Mucosa of stomach (tissue), 1 donor: ENCODE data around the gene TMA7.
A peak's percentile ranks its signal among the peaks of the same experiment; 100 is the strongest.
"Not testable (repeated sequence)": the region's sequence is repeated elsewhere in the genome, so short reads cannot be mapped to it uniquely, and the experiment has no call there.

Experiments used
- H3K27me3 ChIP-seq: one replicate; pipeline ENCODE4 v1.7.0; 2013; ENCODE audit warnings: mild to moderate bottlenecking, low read length; ENCODE audit not compliant: control insufficient read depth, insufficient read depth
- H3K36me3 ChIP-seq: one replicate; pipeline ENCODE4 v1.7.0; 2013; ENCODE audit warnings: low read length; ENCODE audit not compliant: control insufficient read depth, insufficient read depth
- H3K4me1 ChIP-seq: one replicate; pipeline ENCODE4 v1.7.0; 2013; ENCODE audit warnings: mild to moderate bottlenecking, low read length; ENCODE audit not compliant: control insufficient read depth, insufficient read depth
- H3K4me3 ChIP-seq: one replicate; pipeline ENCODE4 v1.7.0; 2013; ENCODE audit warnings: low read length
- H3K9ac ChIP-seq: one replicate; pipeline ENCODE4 v1.7.0; 2013; ENCODE audit warnings: mild to moderate bottlenecking, low read length, moderate library complexity
- H3K9me3 ChIP-seq: one replicate; pipeline ENCODE4 v1.7.0; 2013; ENCODE audit warnings: mild to moderate bottlenecking, low read length, moderate library complexity; ENCODE audit not compliant: control insufficient read depth
- donor health status: Pancreatic carcinoma.

TMA7 gene

DNA sequence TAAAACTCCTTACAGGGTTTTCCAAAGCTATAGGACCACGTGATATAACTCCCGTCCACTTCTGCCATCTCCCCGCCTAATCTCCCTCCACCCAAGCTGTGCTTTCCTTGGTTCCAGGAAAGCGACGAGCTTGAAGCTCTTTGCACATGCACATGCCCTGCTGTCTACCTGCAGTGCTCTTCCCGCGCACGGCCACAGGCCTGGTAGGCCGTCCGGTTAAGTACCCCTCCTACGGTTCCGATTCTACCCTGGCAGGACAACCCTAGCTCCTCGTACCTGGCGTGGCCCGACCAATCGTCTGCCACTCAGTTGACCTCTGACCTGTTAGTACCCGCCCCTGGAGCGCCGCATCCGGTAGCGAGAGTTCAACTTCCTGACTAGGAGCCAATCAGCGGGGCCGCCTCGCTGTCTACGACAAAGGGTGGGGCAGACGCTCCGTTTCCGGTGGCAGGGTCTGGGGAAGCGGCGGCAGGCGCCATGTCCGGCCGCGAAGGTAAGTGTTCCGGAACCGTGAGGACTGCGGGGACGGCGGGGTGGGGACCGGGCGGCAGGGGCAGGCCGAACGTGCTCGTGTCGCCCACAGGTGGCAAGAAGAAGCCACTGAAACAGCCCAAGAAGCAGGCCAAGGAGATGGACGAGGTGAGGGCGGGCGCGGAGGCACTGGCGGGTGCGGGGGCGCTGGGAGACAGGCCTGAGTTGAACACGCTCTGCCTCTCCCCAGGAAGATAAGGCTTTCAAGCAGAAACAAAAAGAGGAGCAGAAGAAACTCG, at the start of gene TMA7, which contains the start of gene CCDC51:
TSS of gene TMA7 (plus strand) at position 438 of the 770 bp plus-strand sequence. CDS start at position 478, 40 bp downstream.
TSS of gene CCDC51 (minus strand) at position 300 of the 770 bp plus-strand sequence. CDS start 4,991 bp downstream, outside the sequence.
- Histone ChIP-seq H3K9me3 (no peaks in the 10 kb centered on the region), H3K36me3 (no peaks in the 10 kb centered on the region), H3K9ac (peak within 1 kb of the TSS; percentile 93), H3K4me3 (peak within 1 kb of the TSS; percentile 98), H3K27me3 (no peaks in the 10 kb centered on the region), H3K4me1 (peaks cover 15% of the 10 kb centered on the region)

DNA sequence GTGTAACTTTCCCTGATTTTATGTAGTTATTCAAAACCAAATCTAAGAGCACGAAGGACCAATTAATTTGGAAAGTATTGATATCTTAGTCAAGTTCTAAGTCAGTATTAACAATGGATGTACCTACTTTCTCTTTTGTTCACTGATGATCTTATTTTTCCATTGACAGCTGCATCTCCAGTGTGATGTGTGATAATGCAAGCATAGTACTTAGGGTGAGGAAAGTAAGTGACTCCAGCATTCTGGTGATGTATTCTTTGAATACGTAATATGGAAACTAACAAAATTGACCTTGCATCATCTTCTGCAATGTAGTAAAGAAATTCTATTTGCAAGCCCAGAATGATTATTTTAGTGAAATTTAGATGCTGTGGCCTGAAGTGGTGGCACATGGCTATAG, 45.7 kb upstream of the TMA7 start:
- H3K4me3 ChIP-seq = no peak overlapping the region
- no peak overlapping the region for H3K9ac ChIP-seq
- no peaks in the 10 kb centered on the region for H3K9me3 ChIP-seq
- H3K4me1 ChIP-seq = no peaks in the 10 kb centered on the region
- no peaks in the 10 kb centered on the region for H3K36me3 ChIP-seq
- H3K27me3 ChIP-seq = peaks cover 13% of the 10 kb centered on the region

DNA sequence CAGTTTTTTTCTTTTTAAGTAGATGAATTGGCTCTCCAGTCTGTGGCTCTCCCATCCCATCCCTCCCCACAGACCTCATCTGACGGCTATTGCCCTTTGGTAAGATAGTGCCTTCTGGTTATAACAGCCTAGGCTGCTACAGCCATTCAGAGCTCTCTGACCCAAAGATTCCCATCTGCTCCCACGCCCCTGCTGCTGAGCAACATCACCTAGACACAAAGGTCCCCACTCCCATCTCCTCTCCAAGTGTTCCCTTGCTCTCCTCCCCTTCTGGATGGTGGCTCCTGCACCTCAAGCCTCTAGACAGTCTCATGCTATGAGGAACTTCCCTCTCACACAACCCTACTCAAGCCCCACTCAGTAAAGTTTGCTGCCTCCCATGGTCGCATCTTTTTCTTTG, 44.3 kb upstream of the TMA7 start:
- Histone ChIP-seq H3K4me1 (no peaks in the 10 kb centered on the region), H3K9me3 (no peaks in the 10 kb centered on the region), H3K4me3 (no peak overlapping the region), H3K9ac (no peak overlapping the region), H3K27me3 (peaks cover 13% of the 10 kb centered on the region), H3K36me3 (no peaks in the 10 kb centered on the region)

DNA sequence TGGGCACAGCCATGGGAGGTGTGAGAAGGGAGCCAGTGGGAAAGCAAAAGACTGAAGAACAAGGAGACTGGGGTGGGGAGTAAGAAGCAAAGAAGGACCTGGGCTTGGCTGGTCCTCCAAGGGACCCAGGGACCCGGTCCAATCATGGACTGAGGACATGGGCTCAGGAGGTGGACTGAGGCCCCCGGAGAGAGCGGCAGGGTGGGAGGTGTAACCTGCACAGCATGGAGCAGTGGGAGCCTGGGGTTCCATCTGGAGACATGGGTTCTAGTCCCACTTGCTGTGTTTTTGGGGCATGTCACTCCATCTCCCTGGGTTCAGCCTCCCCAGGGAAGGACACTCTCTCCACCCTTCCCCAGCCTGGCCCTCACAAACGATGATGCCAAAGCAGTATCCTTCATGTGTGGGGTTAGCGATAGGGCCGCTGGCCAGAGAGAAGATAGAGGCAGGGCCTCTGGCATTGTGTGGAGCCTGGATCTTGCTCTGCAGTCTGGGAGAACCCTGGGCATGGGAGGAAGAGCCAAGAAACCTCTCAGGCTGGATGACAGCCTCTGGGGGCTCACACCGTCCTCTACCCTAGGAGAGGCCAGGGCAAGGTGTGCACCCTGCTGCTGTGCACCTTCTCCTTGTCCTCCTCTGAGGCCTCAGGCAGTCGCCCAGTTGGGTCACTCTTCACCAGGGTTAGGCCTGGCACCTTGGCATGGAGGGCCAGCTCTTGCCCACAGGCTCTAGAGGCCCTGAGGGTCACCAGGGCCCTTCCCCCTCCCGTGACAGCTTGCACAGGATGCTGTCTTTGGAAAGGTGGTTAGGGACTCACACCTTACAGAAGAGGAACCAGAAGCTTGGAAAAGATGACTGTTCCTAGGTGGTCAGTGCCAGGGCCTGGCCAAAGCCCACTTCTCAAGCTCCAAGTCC, 42.0 kb upstream of the TMA7 start:
- Histone ChIP-seq H3K9ac (no peak overlapping the region), H3K36me3 (no peaks in the 10 kb centered on the region), H3K27me3 (peaks cover 13% of the 10 kb centered on the region), H3K9me3 (no peaks in the 10 kb centered on the region), H3K4me1 (no peaks in the 10 kb centered on the region), H3K4me3 (no peak overlapping the region)

DNA sequence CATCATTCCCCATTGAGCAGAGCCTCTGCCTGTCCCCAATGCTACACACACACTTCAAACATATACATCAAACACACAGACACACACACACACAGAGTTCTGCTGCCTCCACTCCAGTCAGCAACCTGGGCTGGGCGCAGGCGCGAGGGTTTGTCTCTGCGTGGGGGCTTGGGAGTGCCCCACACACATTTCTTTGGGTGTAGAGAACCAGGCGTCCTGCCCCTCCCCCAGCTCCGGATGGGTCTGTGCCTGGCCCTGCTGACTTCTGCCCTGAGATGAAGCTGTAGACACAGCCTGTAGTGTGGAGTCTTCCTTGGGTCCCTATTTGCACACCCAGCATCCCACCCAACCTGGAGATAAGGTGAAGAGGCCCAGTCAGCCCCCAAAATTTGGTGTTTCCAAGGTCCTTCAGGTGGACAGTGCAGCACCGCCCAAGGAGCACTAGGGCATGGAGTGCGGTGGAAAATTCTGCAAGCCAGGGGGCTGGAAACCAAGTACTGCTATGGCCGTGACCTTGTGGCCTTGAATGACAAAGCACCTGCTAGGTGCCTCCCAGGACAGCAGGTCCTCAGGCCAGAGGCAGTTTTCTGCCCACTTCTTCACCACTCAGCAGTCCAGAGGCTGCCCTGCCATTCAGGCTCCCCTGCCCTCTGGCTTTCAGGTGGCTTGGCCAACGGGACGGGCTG, 41.2 kb upstream of the TMA7 start:
- H3K36me3 ChIP-seq = no peaks in the 10 kb centered on the region
- H3K4me3 ChIP-seq = no peak overlapping the region
- H3K4me1 ChIP-seq = no peaks in the 10 kb centered on the region
- peaks cover 13% of the 10 kb centered on the region for H3K27me3 ChIP-seq
- no peaks in the 10 kb centered on the region for H3K9me3 ChIP-seq
- no peak overlapping the region for H3K9ac ChIP-seq

DNA sequence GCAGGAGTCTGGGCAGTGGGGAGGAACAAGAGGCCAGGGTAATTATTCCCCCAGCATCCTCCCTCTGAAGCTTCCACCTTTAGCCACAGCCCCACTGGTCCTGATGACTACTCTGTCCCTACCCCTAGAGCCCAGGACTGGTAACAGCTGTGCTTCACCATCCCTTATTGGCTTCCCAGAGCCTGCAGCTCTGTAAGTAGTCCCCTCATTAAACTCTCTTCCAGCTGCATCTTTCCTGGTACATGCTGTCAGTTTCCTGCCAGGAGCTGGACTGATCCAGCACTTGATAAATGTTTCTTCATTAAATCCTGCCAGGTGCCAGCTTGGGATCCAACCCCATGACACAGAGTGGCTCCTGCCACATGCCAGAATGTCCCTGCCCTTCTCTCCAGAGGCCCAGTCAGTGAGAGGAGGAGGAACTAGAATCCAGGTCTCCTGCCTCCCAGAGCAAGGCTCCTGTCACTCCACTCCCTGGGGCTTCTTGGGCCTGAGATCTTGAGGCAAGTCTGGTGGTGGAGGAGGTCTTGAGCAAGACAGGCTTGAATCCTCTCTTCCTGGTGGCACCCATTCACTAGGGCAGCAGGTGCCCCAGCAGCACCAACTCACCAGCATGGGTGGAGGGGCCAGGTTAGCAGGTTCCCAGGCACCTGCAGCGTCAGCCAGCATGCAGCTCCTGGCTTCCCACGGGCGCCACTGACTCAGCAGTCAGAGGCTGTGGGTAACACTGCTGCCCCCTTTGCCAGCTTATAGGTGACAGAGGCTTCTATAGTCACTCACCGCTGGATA, 40.5 kb upstream of the TMA7 start:
- Histone ChIP-seq H3K4me1 (no peaks in the 10 kb centered on the region), H3K4me3 (no peak overlapping the region), H3K9ac (no peak overlapping the region), H3K27me3 (peaks cover 7% of the 10 kb centered on the region), H3K9me3 (no peaks in the 10 kb centered on the region), H3K36me3 (no peaks in the 10 kb centered on the region)

DNA sequence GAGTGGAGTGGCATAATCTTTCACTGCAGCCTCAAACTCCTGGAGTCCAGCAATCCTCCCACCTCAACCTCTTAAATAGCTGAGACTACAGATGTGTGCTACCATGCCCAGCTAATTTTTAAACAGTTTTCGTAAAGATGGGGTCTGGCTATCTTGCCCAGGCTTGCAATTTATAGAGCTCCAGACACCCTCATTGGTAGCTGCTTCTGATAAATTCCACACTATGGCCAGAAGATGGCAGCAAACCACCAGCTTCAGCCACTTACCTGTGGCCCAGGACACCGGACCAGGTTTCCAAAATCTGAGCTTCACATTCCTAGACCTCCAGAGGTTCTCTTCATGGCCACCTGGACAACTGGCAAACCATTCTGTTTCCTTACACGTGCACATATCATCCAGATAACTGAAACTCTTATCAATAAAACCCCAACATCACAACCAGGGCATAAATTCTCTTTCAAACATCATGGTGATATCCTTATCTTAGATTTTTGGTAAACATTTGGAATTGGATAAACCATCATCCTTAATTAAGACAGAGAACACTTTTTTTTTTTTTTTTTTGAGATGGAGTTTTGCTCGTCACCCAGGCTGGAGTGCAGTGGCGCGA, 39.1 kb upstream of the TMA7 start:
- Histone ChIP-seq H3K27me3 (no peaks in the 10 kb centered on the region), H3K9me3 (no peaks in the 10 kb centered on the region), H3K9ac (no peak overlapping the region), H3K4me1 (no peaks in the 10 kb centered on the region), H3K4me3 (no peak overlapping the region), H3K36me3 (no peaks in the 10 kb centered on the region)

DNA sequence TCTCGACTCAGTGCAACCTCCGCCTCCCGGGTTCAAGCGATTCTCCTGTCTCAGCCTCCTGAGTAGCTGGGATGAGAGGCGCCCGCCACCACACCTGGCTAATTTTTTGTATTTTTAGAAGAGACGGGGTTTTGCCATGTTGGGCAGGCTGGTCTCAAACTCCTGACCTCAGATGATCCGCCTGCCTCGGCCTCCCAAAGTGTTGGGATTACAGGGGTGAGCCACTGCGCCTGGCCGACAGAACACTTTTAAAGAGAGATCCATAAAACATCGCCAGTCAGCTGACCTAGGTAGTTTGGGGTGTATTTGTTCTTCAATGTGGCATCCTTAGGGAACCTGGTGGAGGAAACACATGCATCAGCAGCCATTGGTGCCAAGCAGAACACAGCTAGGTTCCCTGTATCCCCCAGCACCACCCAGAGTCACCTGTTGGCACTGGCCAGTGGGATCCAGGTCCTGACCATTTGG, 38.6 kb upstream of the TMA7 start:
- not testable (repeated sequence) for H3K9me3 ChIP-seq

DNA sequence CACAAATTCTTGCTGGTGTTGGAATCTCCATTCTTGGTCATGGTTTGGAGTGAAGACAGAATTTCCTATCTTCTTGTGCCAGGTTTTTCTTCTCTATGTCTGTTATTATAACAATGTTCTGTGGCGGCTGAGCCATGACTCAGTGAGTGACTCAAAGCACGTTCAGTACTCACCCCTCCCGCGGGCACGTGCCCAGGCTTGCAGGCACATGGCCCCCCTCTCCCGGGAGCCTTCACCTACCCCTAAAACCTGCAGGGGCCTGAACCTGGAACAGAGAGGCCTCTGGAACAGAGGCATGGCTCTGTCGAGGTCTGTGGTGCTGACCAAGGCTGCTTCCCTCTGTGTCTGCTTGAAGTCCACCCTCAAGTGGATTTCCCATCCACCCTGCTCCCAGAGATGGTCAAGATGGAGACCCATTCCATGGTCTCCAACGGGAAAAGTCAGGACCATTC, 37.8 kb upstream of the TMA7 start:
- no peak overlapping the region for H3K4me3 ChIP-seq
- no peaks in the 10 kb centered on the region for H3K36me3 ChIP-seq
- no peaks in the 10 kb centered on the region for H3K27me3 ChIP-seq
- H3K4me1 ChIP-seq = no peaks in the 10 kb centered on the region
- no peaks in the 10 kb centered on the region for H3K9me3 ChIP-seq
- no peak overlapping the region for H3K9ac ChIP-seq

More for the DNA sequence above, 38.6 kb upstream of the TMA7 start:
- not testable (repeated sequence) for H3K27me3 ChIP-seq, H3K36me3 ChIP-seq, H3K9ac ChIP-seq, H3K4me3 ChIP-seq, H3K4me1 ChIP-seq

DNA sequence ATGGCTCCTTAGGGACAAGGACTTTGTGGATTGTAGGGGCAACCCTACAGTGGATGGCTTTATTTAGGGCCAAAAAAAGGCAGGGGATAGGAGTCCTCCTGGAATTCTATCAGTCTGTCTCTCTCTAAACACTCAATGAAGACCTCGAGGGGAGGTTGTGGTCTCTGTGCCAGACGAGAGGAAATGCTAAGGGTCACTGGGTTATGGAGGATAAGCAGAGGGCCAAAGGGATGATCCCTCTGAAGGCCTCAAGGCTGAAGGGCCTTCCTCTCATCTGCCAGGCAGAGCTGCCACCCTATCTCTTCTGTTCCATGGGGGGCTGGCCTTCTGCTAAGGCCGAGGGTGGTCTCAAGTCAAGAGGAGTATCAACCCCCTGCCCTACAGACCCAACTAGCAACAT, 37.1 kb upstream of the TMA7 start:
- Histone ChIP-seq H3K36me3 (no peaks in the 10 kb centered on the region), H3K9me3 (no peaks in the 10 kb centered on the region), H3K4me1 (no peaks in the 10 kb centered on the region), H3K4me3 (no peak overlapping the region), H3K9ac (no peak overlapping the region), H3K27me3 (no peaks in the 10 kb centered on the region)
